ENCODE results near the gene PACS2. TPM values are rescaled to one million over a fixed set of nuclear protein-coding genes. Genes with fewer than 3 reads are reported as not detected.

PACS2 gene
- total and polyA plus RNA-seq, 2 donors (not counting 3 experiments of a cell fraction or from before 2014, with no cell fraction given), result 52.7 to 86.3 TPM

DNA sequence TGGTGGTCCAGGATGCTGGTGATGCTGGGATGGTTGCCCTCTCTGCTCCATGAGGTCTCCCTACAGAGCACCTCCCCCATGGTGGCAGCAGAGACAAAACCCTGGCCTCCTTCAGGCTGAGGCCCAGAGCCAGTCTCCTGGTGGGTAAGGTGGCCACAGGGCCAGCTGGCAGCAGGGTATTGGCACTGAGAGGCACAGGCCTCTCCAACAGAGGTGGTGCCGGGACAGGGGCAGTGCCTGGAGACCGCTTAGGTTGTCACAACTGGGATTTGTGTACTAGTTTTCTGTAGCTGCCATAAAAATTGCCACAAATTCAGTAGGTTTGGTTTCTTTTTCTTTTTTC lies 99.0 kb downstream of the PACS2 start:
- CTCF ChIA-PET, result interaction anchor here (1.0 kb wide), 1 partner anchor 42 kb away, joined by 3 read pairs; no protein-coding TSS in a partner anchor
- Histone ChIP-seq H3K36me3 (ENCODE audit: control insufficient read depth in 2 of 2, extremely low read depth in 1 of 2, insufficient read depth in 2 of 2, low read length in 2 of 2) (no peaks in the 10 kb centered on the region), H3K4me3 (replicated peaks in 1 of 3; ENCODE audit: insufficient read depth in 1 of 3, low read depth in 1 of 3, low read length in 3 of 3) (no peak overlapping the region), H3K9me3 (replicated peaks; ENCODE audit: control insufficient read depth, insufficient read depth, low read length) (no peaks in the 10 kb centered on the region), H3K4me1 (ENCODE audit: control insufficient read depth, extremely low read depth, insufficient read depth, low read length) (peaks cover 6% of the 10 kb centered on the region), H2AFZ (ENCODE audit: low read depth, low read length) (no peak overlapping the region), H3K27me3 (ENCODE audit: control insufficient read depth in 2 of 2, insufficient read depth in 2 of 2, low read length in 2 of 2) (peaks cover 6% of the 10 kb centered on the region in 2 experiments), H3K9ac (replicated peaks; ENCODE audit: extremely low read depth, insufficient read depth, low read length) (no peak overlapping the region), H4K20me1 (replicated peaks; ENCODE audit: control insufficient read depth, extremely low read depth, insufficient read depth, low read length) (no peaks in the 10 kb centered on the region), H3K4me2 (ENCODE audit: insufficient read depth, low read length) (no peak overlapping the region), H3K79me2 (ENCODE audit: control insufficient read depth, insufficient read depth, low read length) (no peaks in the 10 kb centered on the region), H3K9me1 (replicated peaks; ENCODE audit: control insufficient read depth, extremely low read depth, insufficient read depth, low read length) (no peaks in the 10 kb centered on the region), H3K27ac (ENCODE audit: insufficient read depth, low read depth, low read length) (no peak overlapping the region)
- TF ChIP-seq, protein P1, sequence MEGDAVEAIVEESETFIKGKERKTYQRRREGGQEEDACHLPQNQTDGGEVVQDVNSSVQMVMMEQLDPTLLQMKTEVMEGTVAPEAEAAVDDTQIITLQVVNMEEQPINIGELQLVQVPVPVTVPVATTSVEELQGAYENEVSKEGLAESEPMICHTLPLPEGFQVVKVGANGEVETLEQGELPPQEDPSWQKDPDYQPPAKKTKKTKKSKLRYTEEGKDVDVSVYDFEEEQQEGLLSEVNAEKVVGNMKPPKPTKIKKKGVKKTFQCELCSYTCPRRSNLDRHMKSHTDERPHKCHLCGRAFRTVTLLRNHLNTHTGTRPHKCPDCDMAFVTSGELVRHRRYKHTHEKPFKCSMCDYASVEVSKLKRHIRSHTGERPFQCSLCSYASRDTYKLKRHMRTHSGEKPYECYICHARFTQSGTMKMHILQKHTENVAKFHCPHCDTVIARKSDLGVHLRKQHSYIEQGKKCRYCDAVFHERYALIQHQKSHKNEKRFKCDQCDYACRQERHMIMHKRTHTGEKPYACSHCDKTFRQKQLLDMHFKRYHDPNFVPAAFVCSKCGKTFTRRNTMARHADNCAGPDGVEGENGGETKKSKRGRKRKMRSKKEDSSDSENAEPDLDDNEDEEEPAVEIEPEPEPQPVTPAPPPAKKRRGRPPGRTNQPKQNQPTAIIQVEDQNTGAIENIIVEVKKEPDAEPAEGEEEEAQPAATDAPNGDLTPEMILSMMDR (IDR thresholded peaks at IDR 0.05; ENCODE audit: extremely low read depth in 1 of 2, insufficient read depth in 1 of 2, low read depth in 1 of 2, low read length in 2 of 2), result no peak
- TF ChIP-seq, protein P2, sequence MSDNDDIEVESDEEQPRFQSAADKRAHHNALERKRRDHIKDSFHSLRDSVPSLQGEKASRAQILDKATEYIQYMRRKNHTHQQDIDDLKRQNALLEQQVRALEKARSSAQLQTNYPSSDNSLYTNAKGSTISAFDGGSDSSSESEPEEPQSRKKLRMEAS (IDR thresholded peaks at IDR 0.05; ENCODE audit: insufficient read depth, insufficient read length), result no peak
- TF ChIP-seq POLR2A (IDR thresholded peaks at IDR 0.05; ENCODE audit: low read depth, low read length) (no peak), JUN (IDR thresholded peaks at IDR 0.05; ENCODE audit: borderline replicate concordance, insufficient read depth, insufficient read length, low read depth) (no peak), MYC (IDR thresholded peaks at IDR 0.05; ENCODE audit: low read depth, low read length) (no peak), GATA2 (IDR thresholded peaks at IDR 0.05; ENCODE audit: insufficient read depth, insufficient read length, low read depth, low read length) (no peak), FOS (IDR thresholded peaks at IDR 0.05; ENCODE audit: borderline replicate concordance, insufficient read depth, low read length) (no peak), POLR2AphosphoS5 (IDR thresholded peaks at IDR 0.05; ENCODE audit: insufficient read depth, low read depth, low read length) (no peak), EZH2 (IDR thresholded peaks at IDR 0.05; ENCODE audit: borderline replicate concordance, low read depth, low read length, severe bottlenecking) (no peak)
- dilution Hi-C loops (cut with MboI; ENCODE audit: extremely low pct_ligation_motif_present, low sequenced_read_pairs) (no loop called here), intact Hi-C loops (cut with micrococcal nuclease) (loop anchor here (10.0 kb wide), 1 partner anchor 109 kb away; the partner anchor contains the start of gene BRF1)
- DNase-seq (ENCODE audit: low read depth, low spot score) (no peak), FAIRE-seq (no peak)
- no TSS peak for BruUV-seq (replicated peaks)
- POLR2A ChIA-PET, result no interaction called here
